Body of pancreas (tissue), 4 donors: ENCODE results near the gene ZCCHC18.
"Not testable (repeated sequence)": the region's sequence is repeated elsewhere in the genome, so short reads cannot be mapped to it uniquely, and the experiment has no call there.

Experiments
- POLR2A ChIP-seq, 3 donors: fragments of 450-650 bp; IDR thresholded peaks; one replicate each; pipeline ENCODE4 v1.6.1; 2016; ENCODE audit warnings: antibody characterized with exemption in 3 of 3, mild to moderate bottlenecking in 2 of 3
- TF ChIP-seq, protein P1 (sequence below), 7 experiments: fragments of 450-650 bp in 4 of 7; fragments of 200-600 bp in 3 of 7; sonication (generic) in 3 of 7; IDR thresholded peaks; one replicate each; pipeline ENCODE4 v1.5.1; 2016 to 2019; ENCODE audit warnings: antibody characterized with exemption in 7 of 7

- TF ChIP-seq POLR2A (IDR thresholded peaks at IDR 0.05) = not testable (repeated sequence)
- TF ChIP-seq, protein P1, sequence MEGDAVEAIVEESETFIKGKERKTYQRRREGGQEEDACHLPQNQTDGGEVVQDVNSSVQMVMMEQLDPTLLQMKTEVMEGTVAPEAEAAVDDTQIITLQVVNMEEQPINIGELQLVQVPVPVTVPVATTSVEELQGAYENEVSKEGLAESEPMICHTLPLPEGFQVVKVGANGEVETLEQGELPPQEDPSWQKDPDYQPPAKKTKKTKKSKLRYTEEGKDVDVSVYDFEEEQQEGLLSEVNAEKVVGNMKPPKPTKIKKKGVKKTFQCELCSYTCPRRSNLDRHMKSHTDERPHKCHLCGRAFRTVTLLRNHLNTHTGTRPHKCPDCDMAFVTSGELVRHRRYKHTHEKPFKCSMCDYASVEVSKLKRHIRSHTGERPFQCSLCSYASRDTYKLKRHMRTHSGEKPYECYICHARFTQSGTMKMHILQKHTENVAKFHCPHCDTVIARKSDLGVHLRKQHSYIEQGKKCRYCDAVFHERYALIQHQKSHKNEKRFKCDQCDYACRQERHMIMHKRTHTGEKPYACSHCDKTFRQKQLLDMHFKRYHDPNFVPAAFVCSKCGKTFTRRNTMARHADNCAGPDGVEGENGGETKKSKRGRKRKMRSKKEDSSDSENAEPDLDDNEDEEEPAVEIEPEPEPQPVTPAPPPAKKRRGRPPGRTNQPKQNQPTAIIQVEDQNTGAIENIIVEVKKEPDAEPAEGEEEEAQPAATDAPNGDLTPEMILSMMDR (IDR thresholded peaks at IDR 0.05) = not testable (repeated sequence)
These were observed 36.4 kb upstream of the ZCCHC18 start, which contains the start of gene TMSB15C for GRCh38 chrX:104075778-104076445.
